Mucosa of stomach (tissue), 1 donor: ENCODE measurements around the gene MCFD2.

ENCODE experiments used
- H3K27me3 ChIP-seq: one replicate; pipeline ENCODE4 v1.7.0; 2013; ENCODE audit warnings: mild to moderate bottlenecking, low read length; ENCODE audit not compliant: control insufficient read depth, insufficient read depth
- H3K36me3 ChIP-seq: one replicate; pipeline ENCODE4 v1.7.0; 2013; ENCODE audit warnings: low read length; ENCODE audit not compliant: control insufficient read depth, insufficient read depth
- H3K4me1 ChIP-seq: one replicate; pipeline ENCODE4 v1.7.0; 2013; ENCODE audit warnings: mild to moderate bottlenecking, low read length; ENCODE audit not compliant: control insufficient read depth, insufficient read depth
- H3K4me3 ChIP-seq: one replicate; pipeline ENCODE4 v1.7.0; 2013; ENCODE audit warnings: low read length
- H3K9ac ChIP-seq: one replicate; pipeline ENCODE4 v1.7.0; 2013; ENCODE audit warnings: mild to moderate bottlenecking, low read length, moderate library complexity
- H3K9me3 ChIP-seq: one replicate; pipeline ENCODE4 v1.7.0; 2013; ENCODE audit warnings: mild to moderate bottlenecking, low read length, moderate library complexity; ENCODE audit not compliant: control insufficient read depth
- donor health status: Pancreatic carcinoma.

Gene MCFD2

DNA sequence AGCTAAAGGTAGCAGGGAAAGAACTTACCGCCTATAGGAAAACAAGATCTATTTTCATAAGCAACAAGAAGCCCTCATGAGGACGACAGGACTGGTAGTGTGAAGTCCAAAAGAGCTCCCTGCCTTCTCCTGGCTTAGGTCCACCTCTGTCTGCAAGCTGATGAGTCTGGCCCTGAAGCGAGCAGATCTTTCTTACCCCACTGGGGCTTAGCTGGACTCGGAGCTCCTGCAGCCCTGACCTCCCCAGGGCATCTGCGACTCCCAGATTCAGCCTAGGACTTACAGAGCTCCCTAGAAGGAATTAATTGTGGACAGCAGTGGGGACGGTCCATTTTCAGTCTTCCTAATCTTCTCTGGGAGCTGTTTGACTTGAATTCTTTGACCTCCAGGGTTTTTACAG is 53.7 kb downstream of the MCFD2 start:
- Histone ChIP-seq H3K4me1 (peaks cover 17% of the 10 kb centered on the region), H3K36me3 (no peaks in the 10 kb centered on the region), H3K9ac (no peak overlapping the region), H3K9me3 (peaks cover 4% of the 10 kb centered on the region), H3K4me3 (no peak overlapping the region), H3K27me3 (no peaks in the 10 kb centered on the region)

- no peaks in the 10 kb centered on the region for H3K9me3 ChIP-seq
- no peak overlapping the region for H3K9ac ChIP-seq
- no peak overlapping the region for H3K4me3 ChIP-seq
- no peaks in the 10 kb centered on the region for H3K4me1 ChIP-seq
- no peaks in the 10 kb centered on the region for H3K27me3 ChIP-seq
- H3K36me3 ChIP-seq: no peaks in the 10 kb centered on the region
Measured at GRCh38 chr2:46859482-46859881, 56.1 kb downstream of the MCFD2 start.

GRCh38 chr2:46858702-46859090 is 56.9 kb downstream of the MCFD2 start:
- Histone ChIP-seq H3K27me3 (no peaks in the 10 kb centered on the region), H3K4me1 (no peaks in the 10 kb centered on the region), H3K4me3 (no peak overlapping the region), H3K9ac (no peak overlapping the region), H3K9me3 (no peaks in the 10 kb centered on the region), H3K36me3 (no peaks in the 10 kb centered on the region)

DNA sequence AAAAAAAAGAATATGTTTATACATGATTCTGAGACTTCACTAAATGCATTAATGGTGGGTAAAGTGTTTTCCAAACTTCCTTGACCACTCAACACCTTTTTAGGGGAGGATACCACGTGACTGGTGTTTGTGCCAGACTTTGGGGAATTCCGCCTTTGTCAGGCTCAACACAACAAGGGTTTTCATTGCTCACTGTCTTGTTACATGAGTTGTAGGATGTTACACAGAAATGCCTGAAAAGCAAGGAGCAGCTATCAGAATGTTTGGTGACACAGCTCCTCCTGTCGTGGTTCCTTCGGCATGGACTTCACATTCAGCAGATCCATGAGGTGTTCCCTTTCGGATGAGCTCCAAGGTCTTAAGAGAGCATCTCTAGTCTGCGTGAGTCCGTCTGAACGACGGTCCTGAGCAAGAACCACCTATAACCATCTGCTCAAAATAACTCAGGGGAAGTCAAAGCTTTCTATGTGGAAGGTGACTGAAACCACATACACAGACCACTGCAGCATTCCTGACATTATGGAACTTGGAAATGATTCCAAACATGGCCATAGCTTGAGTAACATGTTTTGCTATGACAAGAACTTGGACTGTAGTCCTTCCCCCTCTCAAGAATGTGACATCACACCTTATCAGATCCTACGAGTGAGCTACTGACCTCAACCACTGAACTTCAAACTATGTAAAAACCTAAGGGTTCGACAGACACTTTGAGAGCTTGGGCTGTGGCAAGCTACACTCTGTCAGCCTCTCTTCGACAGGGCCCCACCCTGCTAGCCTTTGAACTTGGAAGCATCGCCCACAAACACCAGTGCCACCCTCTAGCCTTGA is 57.5 kb downstream of the MCFD2 start:
- no peaks in the 10 kb centered on the region for H3K9me3 ChIP-seq
- H3K9ac ChIP-seq: no peak overlapping the region
- no peak overlapping the region for H3K4me3 ChIP-seq
- no peaks in the 10 kb centered on the region for H3K4me1 ChIP-seq
- no peaks in the 10 kb centered on the region for H3K27me3 ChIP-seq
- no peaks in the 10 kb centered on the region for H3K36me3 ChIP-seq

DNA sequence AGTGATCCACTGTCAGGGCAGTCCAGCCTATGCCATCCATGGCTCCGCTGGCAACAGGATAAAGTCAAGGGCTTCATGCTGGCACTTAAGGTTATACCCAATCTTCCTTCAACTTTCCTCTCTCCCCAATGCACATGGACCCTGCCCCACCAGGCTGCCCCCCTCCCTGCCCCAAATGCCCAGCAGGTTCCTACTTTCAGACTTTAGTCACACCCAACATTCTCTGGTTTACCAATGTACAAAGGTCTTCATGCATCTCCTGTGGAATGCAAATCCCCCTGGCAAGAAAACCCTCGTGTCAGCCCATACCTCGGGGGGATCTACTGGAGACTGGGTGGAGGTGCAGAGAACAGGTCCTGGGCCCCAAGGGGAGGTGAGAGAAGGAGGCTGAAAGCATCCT is 59.3 kb downstream of the MCFD2 start:
- Histone ChIP-seq H3K9me3 (no peaks in the 10 kb centered on the region), H3K4me1 (no peaks in the 10 kb centered on the region), H3K4me3 (no peak overlapping the region), H3K9ac (no peak overlapping the region), H3K27me3 (no peaks in the 10 kb centered on the region), H3K36me3 (no peaks in the 10 kb centered on the region)

- H3K4me1 ChIP-seq: peaks cover 4% of the 10 kb centered on the region
- H3K4me3 ChIP-seq: no peak overlapping the region
- H3K9me3 ChIP-seq: no peaks in the 10 kb centered on the region
- H3K36me3 ChIP-seq: no peaks in the 10 kb centered on the region
- H3K9ac ChIP-seq: no peak overlapping the region
- H3K27me3 ChIP-seq: no peaks in the 10 kb centered on the region
Measured at GRCh38 chr2:46855805-46856204, 59.8 kb downstream of the MCFD2 start.

- H3K4me1 ChIP-seq: peaks cover 20% of the 10 kb centered on the region
- no peak overlapping the region for H3K9ac ChIP-seq
- H3K9me3 ChIP-seq: no peaks in the 10 kb centered on the region
- no peaks in the 10 kb centered on the region for H3K27me3 ChIP-seq
- no peaks in the 10 kb centered on the region for H3K36me3 ChIP-seq
- H3K4me3 ChIP-seq: no peak overlapping the region
Measured at GRCh38 chr2:46854260-46854659, 61.3 kb downstream of the MCFD2 start.

DNA sequence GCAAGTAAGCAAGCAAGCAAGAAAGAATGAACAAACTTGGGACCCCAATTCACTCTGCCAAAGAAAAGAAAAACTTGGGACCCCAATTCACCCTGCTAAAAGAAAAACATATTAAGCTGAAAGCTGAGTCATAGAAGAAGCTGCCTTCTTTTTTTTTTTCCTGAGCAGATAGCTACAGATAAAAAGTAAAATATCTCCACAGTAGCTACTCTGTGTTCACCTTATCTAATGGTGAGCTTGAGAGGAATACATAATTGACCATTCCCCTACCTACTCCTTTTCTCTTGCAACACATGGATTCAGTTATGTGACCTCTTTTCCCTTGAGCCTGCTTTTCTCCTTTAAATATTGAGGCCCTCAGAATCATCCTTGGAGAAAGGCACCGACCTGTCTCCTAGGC is 63.0 kb downstream of the MCFD2 start:
- Histone ChIP-seq H3K36me3 (no peaks in the 10 kb centered on the region), H3K27me3 (no peaks in the 10 kb centered on the region), H3K9ac (no peak overlapping the region), H3K4me3 (no peak overlapping the region), H3K9me3 (no peaks in the 10 kb centered on the region), H3K4me1 (peaks cover 36% of the 10 kb centered on the region)

DNA sequence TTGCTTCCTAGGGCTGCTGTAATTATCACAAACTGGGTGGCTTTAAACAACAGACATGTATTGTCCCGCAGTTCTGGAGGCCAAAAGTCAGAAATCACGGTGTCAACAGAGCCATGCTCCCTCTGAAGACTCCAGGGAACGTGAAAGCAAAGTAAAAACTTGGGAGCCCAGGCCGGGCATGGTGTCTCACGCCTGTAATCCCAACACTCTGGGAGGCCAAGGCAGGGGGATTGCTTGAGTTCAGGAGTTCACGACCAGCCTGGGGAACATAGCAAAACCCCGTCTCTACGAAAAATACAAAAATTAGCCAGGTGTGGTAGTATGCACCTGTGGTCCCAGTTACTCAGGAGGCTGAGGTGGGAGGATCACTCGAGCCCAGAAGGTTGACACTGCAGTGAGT is 63.5 kb downstream of the MCFD2 start:
- Histone ChIP-seq H3K27me3 (no peaks in the 10 kb centered on the region), H3K36me3 (no peaks in the 10 kb centered on the region), H3K4me3 (no peak overlapping the region), H3K4me1 (peaks cover 41% of the 10 kb centered on the region), H3K9ac (no peak overlapping the region), H3K9me3 (no peaks in the 10 kb centered on the region)
